A549 (cell line): ENCODE results near the gene MRPL14. TPM values are rescaled to one million over a fixed set of nuclear protein-coding genes. Genes with fewer than 3 reads are reported as not detected.

Experiments used
- ATAC-seq, 2 experiments: fragments of 200-7000 bp in 1 of 2; fragments of >200 bp in 1 of 2; cut with Nextera tagmentation in 1 of 2; cut with Tn5 transposase in 1 of 2; 3 replicates each; pipeline versions ENCODE4 v1.8.0 to v1.9.1; 2018 to 2020; ENCODE audit warnings: mild to moderate bottlenecking in 1 of 2, moderate library complexity in 1 of 2
- CTCF ChIA-PET: fragments of 300-600 bp; sonication (Branson Sonifier 250); formaldehyde crosslinking; extraction: SDS; loops from one replicate; lab custom pipeline; 2021; ENCODE audit warnings: antibody characterized with exemption, inconsistent platforms; lab: Yijun Ruan, JAX
- POLR2A ChIA-PET: fragments of 350-600 bp; formaldehyde crosslinking; extraction: SDS; loops from one replicate; lab custom pipeline; 2021; ENCODE audit warnings: antibody characterized with exemption, inconsistent platforms; lab: Yijun Ruan, JAX
- DNase-seq, 2 experiments: peaks; one replicate each; pipeline versions ENCODE4 v3.0.0 to v3.0.0-alpha.2; 2011 to 2016; ENCODE audit warnings: low read depth in 1 of 2, low spot score in 1 of 2
- FAIRE-seq: peaks from 2 replicates; lab custom pipeline; 2011; peaks lifted over from hg19 to GRCh38; lab: Jason Lieb, UNC
- H3K27ac ChIP-seq, 2 experiments: fragments of >200 bp; sonication (Bioruptor Twin); formaldehyde crosslinking; 3 replicates each; pipeline ENCODE4 v1.5.1; 2016 to 2017
- H3K4me1 ChIP-seq: fragments of >200 bp; sonication (Bioruptor Twin); formaldehyde crosslinking; 3 replicates; pipeline ENCODE4 v1.6.1; 2016
- H3K4me2 ChIP-seq: fragments of >200 bp; sonication (Bioruptor Twin); formaldehyde crosslinking; 3 replicates; pipeline ENCODE4 v1.6.1; 2016
- H3K4me3 ChIP-seq: fragments of >200 bp; sonication (Bioruptor Twin); formaldehyde crosslinking; 3 replicates; pipeline ENCODE4 v1.5.1; 2016
- H3K9me3 ChIP-seq: fragments of >200 bp; sonication (Bioruptor Twin); formaldehyde crosslinking; 3 replicates; pipeline ENCODE4 v1.6.1; 2016
- ATOH8 ChIP-seq: fragments of 250-450 bp; sonication (Bioruptor Pico); IDR thresholded peaks from 2 replicates; pipeline ENCODE4 v1.5.0; 2020; ENCODE audit warnings: low read depth, mild to moderate bottlenecking, moderate library complexity
- BCL3 ChIP-seq: fragments of >200 bp; sonication (Bioruptor Twin); formaldehyde crosslinking; IDR thresholded peaks from 3 replicates; pipeline ENCODE4 v1.6.1; 2016
- BHLHE40 ChIP-seq: IDR thresholded peaks from 2 replicates; pipeline ENCODE4 v1.6.1; 2012; ENCODE audit warnings: low read depth, low read length, inconsistent platforms
- CBX8 ChIP-seq: fragments of 200-600 bp; sonication (generic); IDR thresholded peaks from 2 replicates; pipeline ENCODE4 v1.6.1; 2016
- CEBPB ChIP-seq, 2 experiments: fragments of >200 bp in 1 of 2; sonication (Bioruptor Twin) in 1 of 2; formaldehyde crosslinking in 1 of 2; IDR thresholded peaks; 2 replicates each; pipeline ENCODE4 v1.6.1; 2012 to 2016
- CHD2 ChIP-seq: fragments of 150-350 bp; IDR thresholded peaks from 2 replicates; pipeline ENCODE4 v1.6.1; 2014; ENCODE audit warnings: low read length; ENCODE audit not compliant: partially characterized antibody
- CTCF ChIP-seq: fragments of >200 bp; sonication (Bioruptor Twin); formaldehyde crosslinking; IDR thresholded peaks from 3 replicates; pipeline ENCODE4 v1.5.1; 2016
- HES2 ChIP-seq: fragments of >200 bp; sonication (Bioruptor Twin); formaldehyde crosslinking; IDR thresholded peaks from 2 replicates; pipeline ENCODE4 v1.6.1; 2016
- HOXB13 ChIP-seq: fragments of 250-450 bp; sonication (Bioruptor Pico); IDR thresholded peaks from 2 replicates; pipeline ENCODE4 v1.5.0; 2020; ENCODE audit warnings: low read depth, mild to moderate bottlenecking, moderate library complexity
- HOXB5 ChIP-seq: fragments of 250-450 bp; sonication (Bioruptor Pico); IDR thresholded peaks from 2 replicates; pipeline ENCODE4 v1.5.0; 2020; ENCODE audit warnings: mild to moderate bottlenecking, moderate library complexity
- JUN ChIP-seq, 2 experiments: fragments of >200 bp; sonication (Bioruptor Twin); formaldehyde crosslinking; IDR thresholded peaks; 2 replicates in 1 of 2; 3 replicates in 1 of 2; pipeline ENCODE4 v1.6.1; 2016 to 2017
- KDM1A ChIP-seq: fragments of 200-600 bp; sonication (generic); IDR thresholded peaks from 2 replicates; pipeline ENCODE4 v1.6.1; 2016; ENCODE audit warnings: low read depth, mild to moderate bottlenecking
- KDM5A ChIP-seq: fragments of 200-600 bp; sonication (generic); IDR thresholded peaks from 2 replicates; pipeline ENCODE4 v1.6.1; 2016; ENCODE audit warnings: antibody characterized with exemption, mild to moderate bottlenecking
- MAFK ChIP-seq: fragments of 450-650 bp; IDR thresholded peaks from 2 replicates; pipeline ENCODE4 v1.6.1; 2014; ENCODE audit not compliant: partially characterized antibody
- MAX ChIP-seq: IDR thresholded peaks from 2 replicates; pipeline ENCODE4 v1.6.1; 2012
- MAZ ChIP-seq: fragments of 150-350 bp; IDR thresholded peaks from 2 replicates; pipeline ENCODE4 v1.6.1; 2014; ENCODE audit warnings: antibody characterized with exemption, low read depth, low read length, borderline replicate concordance
- NFE2L2 ChIP-seq: fragments of 150-350 bp; conservative IDR thresholded peaks from 2 replicates; pipeline ENCODE4 v1.6.1; 2014; ENCODE audit warnings: low read length
- NR3C1 ChIP-seq: fragments of >200 bp; sonication (Bioruptor Twin); formaldehyde crosslinking; IDR thresholded peaks from 3 replicates; pipeline ENCODE4 v1.6.1; 2017
- POLR2A ChIP-seq: IDR thresholded peaks from 2 replicates; pipeline ENCODE4 v1.6.1; 2012; ENCODE audit warnings: mild to moderate bottlenecking, low read length
- RNF2 ChIP-seq: fragments of 200-600 bp; sonication (generic); IDR thresholded peaks from 2 replicates; pipeline ENCODE4 v1.6.1; 2016; ENCODE audit warnings: low read depth, mild to moderate bottlenecking, antibody characterized with exemption, moderate library complexity, borderline replicate concordance
- SREBF2 ChIP-seq: fragments of 450-650 bp; IDR thresholded peaks from 2 replicates; pipeline ENCODE4 v1.6.1; 2014; ENCODE audit warnings: mild to moderate bottlenecking, moderate library complexity
- ZNF302 ChIP-seq: fragments of 250-450 bp; sonication (Bioruptor Pico); IDR thresholded peaks from 2 replicates; pipeline ENCODE4 v1.9.0; 2021; ENCODE audit warnings: inconsistent platforms, mild to moderate bottlenecking, moderate library complexity
- ZSCAN20 ChIP-seq: fragments of 250-450 bp; sonication (Bioruptor Pico); IDR thresholded peaks from 2 replicates; pipeline ENCODE4 v1.8.0; 2022; ENCODE audit warnings: mild to moderate bottlenecking, moderate library complexity
- WGBS: methylation state at CpG from one replicate; pipeline ENCODE4 v1.1.6; 2017; ENCODE audit errors: missing lambda C conversion rate; 5-methylcytosine and 5-hydroxymethylcytosine counted together
- polyA plus RNA-seq, 4 experiments: library from polyadenylated mRNA; depleted of rRNA in 3 of 4; stranded (reverse); fragments of >200 nt; fragmentation: RNase III in 1 of 4; extraction: RNeasy Plus Mini Kit Qiagen cat#74134 plus additional on column Dnase treatment in 1 of 4; gene quantifications; 2 replicates in 3 of 4; 3 replicates in 1 of 4; pipeline ENCODE4 v1.2.3, GENCODE V29; 2011 to 2017

Gene MRPL14
- polyA plus RNA-seq, 2 of the 4 experiments (the other 2 are of a cell fraction) = 47.1 to 55.3 TPM

- no peaks in the 10 kb centered on the region for H3K9me3 ChIP-seq
- H3K27ac ChIP-seq = no peak overlapping the region
- no peak for DNase-seq
- H3K4me2 ChIP-seq = no peak overlapping the region
- CTCF ChIA-PET = interaction anchor here (0.6 kb wide), 1 partner anchor 45 kb away, joined by 4 read pairs; no protein-coding TSS in a partner anchor
- 100% methylated on average over 1 of the region's 1 CpG for WGBS
- no peak overlapping the region for H3K4me3 ChIP-seq
- no peak for FAIRE-seq
- TF ChIP-seq HOXB5 (CRISPR knock-in tag) (no peak), HOXB13 (CRISPR knock-in tag) (no peak), ATOH8 (CRISPR knock-in tag) (no peak), NR3C1 (no peak), BCL3 (no peak), CEBPB (IDR thresholded peaks at IDR 0.05) (no peak), MAZ (no peak), CHD2 (no peak), KDM1A (no peak), CTCF (no peak), HES2 (no peak), CBX8 (no peak), RNF2 (no peak), POLR2A (no peak), ZSCAN20 (CRISPR knock-in tag) (no peak), BHLHE40 (no peak), KDM5A (no peak), JUN (IDR thresholded peaks at IDR 0.05) (no peak)
- ATAC-seq = no peak
- no peaks in the 10 kb centered on the region for H3K4me1 ChIP-seq
- POLR2A ChIA-PET = no interaction called here
Measured at GRCh38 chr6:44142835-44143234, 15.6 kb upstream of the MRPL14 start.

- ATAC-seq = no peak
- Histone ChIP-seq H3K9me3 (no peaks in the 10 kb centered on the region), H3K4me3 (no peak overlapping the region), H3K27ac (no peak overlapping the region), H3K4me1 (no peaks in the 10 kb centered on the region), H3K4me2 (no peak overlapping the region)
- ChIA-PET POLR2A (no interaction called here), CTCF (interaction anchor here (1.4 kb wide), 1 partner anchor 96 kb away, joined by 4 read pairs; no protein-coding TSS in a partner anchor)
- TF ChIP-seq ZNF302 (CRISPR knock-in tag) (no peak), MAFK (no peak), SREBF2 (no peak), KDM5A (no peak), MAX (no peak), BCL3 (no peak), NFE2L2 (no peak), HOXB13 (CRISPR knock-in tag) (no peak), ATOH8 (CRISPR knock-in tag) (no peak)
- FAIRE-seq = no peak
- 87% methylated on average over 7 of the region's 10 CpGs for WGBS
- DNase-seq = no peak
Measured at GRCh38 chr6:44139351-44139743, 12.1 kb upstream of the MRPL14 start.
